ENCODE results near the gene TRIM23. TPM values are rescaled to one million over a fixed set of nuclear protein-coding genes. Genes with fewer than 3 reads are reported as not detected.

TRIM23 gene
- total and polyA plus RNA-seq, 4 donors = 4.1 to 28.5 (median 8.1) TPM

DNA sequence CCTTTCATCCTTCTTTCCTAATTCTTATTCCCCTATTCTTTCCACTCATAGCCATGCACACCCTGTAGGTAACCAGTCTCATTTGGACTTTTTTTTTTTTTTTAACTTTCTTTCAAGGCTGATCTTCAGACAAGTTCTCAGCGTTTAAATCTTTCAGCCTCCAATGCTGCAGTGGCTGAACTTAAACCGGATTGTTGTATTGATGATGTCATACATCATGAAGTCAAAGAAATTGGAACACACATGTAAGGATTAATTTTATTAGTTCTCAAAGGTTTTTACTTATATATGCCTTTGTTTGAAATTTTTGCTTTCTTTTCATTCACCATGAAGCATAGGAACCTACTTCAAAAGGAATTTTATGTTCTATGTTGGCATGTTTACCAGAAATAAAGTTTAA lies 22.8 kb upstream of the TRIM23 start:
- no peaks in the 10 kb centered on the region for H3K27me3 ChIP-seq (ENCODE audit: control insufficient read depth in 3 of 3, insufficient read depth in 3 of 3, low read length in 2 of 3)
- H3K9ac ChIP-seq (ENCODE audit: insufficient read depth in 1 of 2, low read length in 2 of 2) = no peak overlapping the region
- ATAC-seq (ENCODE audit: insufficient read depth, low FRiP score) = no peak
- peaks cover 0 to 18% (median 5%) of the 10 kb centered on the region in 4 donors for H3K36me3 ChIP-seq (ENCODE audit: control insufficient read depth in 4 of 4, insufficient read depth in 4 of 4, low read length in 4 of 4)
- H3K4me1 ChIP-seq (ENCODE audit: control insufficient read depth in 5 of 5, insufficient read depth in 5 of 5, low read length in 5 of 5) = no peaks in the 10 kb centered on the region
- TF ChIP-seq, protein P1, sequence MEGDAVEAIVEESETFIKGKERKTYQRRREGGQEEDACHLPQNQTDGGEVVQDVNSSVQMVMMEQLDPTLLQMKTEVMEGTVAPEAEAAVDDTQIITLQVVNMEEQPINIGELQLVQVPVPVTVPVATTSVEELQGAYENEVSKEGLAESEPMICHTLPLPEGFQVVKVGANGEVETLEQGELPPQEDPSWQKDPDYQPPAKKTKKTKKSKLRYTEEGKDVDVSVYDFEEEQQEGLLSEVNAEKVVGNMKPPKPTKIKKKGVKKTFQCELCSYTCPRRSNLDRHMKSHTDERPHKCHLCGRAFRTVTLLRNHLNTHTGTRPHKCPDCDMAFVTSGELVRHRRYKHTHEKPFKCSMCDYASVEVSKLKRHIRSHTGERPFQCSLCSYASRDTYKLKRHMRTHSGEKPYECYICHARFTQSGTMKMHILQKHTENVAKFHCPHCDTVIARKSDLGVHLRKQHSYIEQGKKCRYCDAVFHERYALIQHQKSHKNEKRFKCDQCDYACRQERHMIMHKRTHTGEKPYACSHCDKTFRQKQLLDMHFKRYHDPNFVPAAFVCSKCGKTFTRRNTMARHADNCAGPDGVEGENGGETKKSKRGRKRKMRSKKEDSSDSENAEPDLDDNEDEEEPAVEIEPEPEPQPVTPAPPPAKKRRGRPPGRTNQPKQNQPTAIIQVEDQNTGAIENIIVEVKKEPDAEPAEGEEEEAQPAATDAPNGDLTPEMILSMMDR (IDR thresholded peaks at IDR 0.05; ENCODE audit: control extremely low read depth, extremely low read depth) = no peak
- H3K4me3 ChIP-seq = no peak overlapping the region
- no peak for DNase-seq
- H3K27ac ChIP-seq (ENCODE audit: low read depth in 1 of 2, low read length in 1 of 2) = no peak overlapping the region
- WGBS, 2 donors = 88 to 94% methylated on average over 2 of the region's 2 CpGs
- no peaks in the 10 kb centered on the region for H3K9me3 ChIP-seq (ENCODE audit: control insufficient read depth in 4 of 4, insufficient read depth in 3 of 4, low read length in 3 of 4)

DNA sequence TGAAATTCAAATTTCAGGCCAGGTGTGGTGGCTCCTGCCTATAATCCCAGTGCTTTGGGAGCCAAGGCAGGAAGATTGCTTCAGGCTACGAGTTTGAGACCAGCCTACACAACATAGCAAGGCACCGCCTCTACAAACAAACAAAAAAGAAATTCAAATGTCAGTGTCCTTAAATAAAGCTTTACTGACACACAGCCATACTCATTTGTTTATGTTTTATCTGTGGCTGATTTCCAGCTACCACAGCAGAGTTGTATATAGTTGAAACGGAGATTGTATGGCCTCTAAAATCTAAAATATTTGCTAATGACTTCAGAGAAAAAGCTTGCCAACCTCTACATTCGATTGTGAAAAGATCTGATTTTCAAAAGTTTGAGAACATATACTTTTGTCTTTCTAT lies 16.1 kb upstream of the TRIM23 start:
- ATAC-seq (ENCODE audit: insufficient read depth, low FRiP score) = no peak
- TF ChIP-seq, protein P1 (IDR thresholded peaks at IDR 0.05; ENCODE audit: control extremely low read depth, extremely low read depth) = no peak
- H3K4me1 ChIP-seq (ENCODE audit: control insufficient read depth in 5 of 5, insufficient read depth in 5 of 5, low read length in 5 of 5) = no peaks in the 10 kb centered on the region
- DNase-seq = peak in 1 of 3 donors; percentile 36
- WGBS, 2 donors = 84 to 94% methylated on average over 4 of the region's 4 CpGs
- H3K27me3 ChIP-seq (ENCODE audit: control insufficient read depth in 3 of 3, insufficient read depth in 3 of 3, low read length in 2 of 3) = no peaks in the 10 kb centered on the region
- no peaks in the 10 kb centered on the region for H3K9me3 ChIP-seq (ENCODE audit: control insufficient read depth in 4 of 4, insufficient read depth in 3 of 4, low read length in 3 of 4)
- H3K27ac ChIP-seq (ENCODE audit: low read depth in 1 of 2, low read length in 1 of 2) = no peak overlapping the region
- H3K9ac ChIP-seq (ENCODE audit: insufficient read depth in 1 of 2, low read length in 2 of 2) = no peak overlapping the region
- H3K4me3 ChIP-seq = no peak overlapping the region
- peaks cover 10 to 16% (median 14%) of the 10 kb centered on the region in 4 donors for H3K36me3 ChIP-seq (ENCODE audit: control insufficient read depth in 4 of 4, insufficient read depth in 4 of 4, low read length in 4 of 4)

- Histone ChIP-seq H3K27me3 (ENCODE audit: control insufficient read depth in 3 of 3, insufficient read depth in 3 of 3, low read length in 2 of 3) (no peaks in the 10 kb centered on the region), H3K4me3 (no peak overlapping the region), H3K9me3 (ENCODE audit: control insufficient read depth in 4 of 4, insufficient read depth in 3 of 4, low read length in 3 of 4) (no peaks in the 10 kb centered on the region), H3K27ac (ENCODE audit: low read depth in 1 of 2, low read length in 1 of 2) (no peak overlapping the region), H3K36me3 (ENCODE audit: control insufficient read depth in 4 of 4, insufficient read depth in 4 of 4, low read length in 4 of 4) (peaks cover 0 to 2% (median 1%) of the 10 kb centered on the region in 4 donors), H3K4me1 (ENCODE audit: control insufficient read depth in 5 of 5, insufficient read depth in 5 of 5, low read length in 5 of 5) (peaks cover 0 to 3% (median under 1%) of the 10 kb centered on the region in 5 donors), H3K9ac (ENCODE audit: insufficient read depth in 1 of 2, low read length in 2 of 2) (no peak overlapping the region)
- DNase-seq (no peak), ATAC-seq (ENCODE audit: insufficient read depth, low FRiP score) (no peak)
- TF ChIP-seq, protein P1 (IDR thresholded peaks at IDR 0.05; ENCODE audit: control extremely low read depth, extremely low read depth) = no peak
Observed at GRCh38 chr5:65630981-65631380, 6.8 kb upstream of the TRIM23 start.

GRCh38 chr5:65625743-65626142 lies 1.6 kb upstream of the TRIM23 start:
- Histone ChIP-seq H3K36me3 (ENCODE audit: control insufficient read depth in 4 of 4, insufficient read depth in 4 of 4, low read length in 4 of 4) (peaks cover 0 to 4% (median 1%) of the 10 kb centered on the region in 4 donors), H3K4me3 (no peak overlapping the region), H3K27me3 (ENCODE audit: control insufficient read depth in 3 of 3, insufficient read depth in 3 of 3, low read length in 2 of 3) (no peaks in the 10 kb centered on the region), H3K9ac (ENCODE audit: insufficient read depth in 1 of 2, low read length in 2 of 2) (peak overlapping the region in 1 of 2 donors; percentile 6), H3K27ac (ENCODE audit: low read depth in 1 of 2, low read length in 1 of 2) (no peak overlapping the region), H3K9me3 (ENCODE audit: control insufficient read depth in 4 of 4, insufficient read depth in 3 of 4, low read length in 3 of 4) (no peaks in the 10 kb centered on the region), H3K4me1 (ENCODE audit: control insufficient read depth in 5 of 5, insufficient read depth in 5 of 5, low read length in 5 of 5) (peaks cover 0 to 22% (median 13%) of the 10 kb centered on the region in 5 donors)
- TF ChIP-seq, protein P1 (IDR thresholded peaks at IDR 0.05; ENCODE audit: control extremely low read depth, extremely low read depth) = no peak
- DNase-seq = peak in 2 of 3 donors; percentile 15 to 29
- ATAC-seq (ENCODE audit: insufficient read depth, low FRiP score) = no peak
- WGBS, 2 donors = 47 to 60% methylated on average over 6 of the region's 6 CpGs
